Dendritic cell treated with granulocyte-macrophage colony-stimulating factor and Interleukin-4, amounts not matched to agents 40 ng/mL and 50 ng/mL, for 4 days (primary cell): ENCODE data around the gene DDX31.
"Not testable (repeated sequence)": the region's sequence is repeated elsewhere in the genome, so short reads cannot be mapped to it uniquely, and the experiment has no call there.

Source experiments
- H3K27ac Mint-ChIP-seq: one replicate; pipeline ENCODE4 v1.8.0; 2022; ENCODE audit warnings: mild to moderate bottlenecking, mixed read lengths
- H3K27me3 Mint-ChIP-seq: one replicate; pipeline ENCODE4 v1.8.0; 2022; ENCODE audit warnings: mild to moderate bottlenecking, mixed read lengths
- H3K36me3 Mint-ChIP-seq: one replicate; pipeline ENCODE4 v1.8.0; 2022; ENCODE audit warnings: low read depth, mixed read lengths
- H3K4me1 Mint-ChIP-seq: one replicate; pipeline ENCODE4 v1.8.0; 2022; ENCODE audit warnings: low read depth, mixed read lengths
- H3K4me3 Mint-ChIP-seq: one replicate; pipeline ENCODE4 v1.8.0; 2022; ENCODE audit warnings: mild to moderate bottlenecking, moderate library complexity, mixed read lengths
- H3K9me3 Mint-ChIP-seq: one replicate; pipeline ENCODE4 v1.8.0; 2022; ENCODE audit warnings: mixed read lengths
- intact Hi-C: fragments of 100-400 bp; cut with micrococcal nuclease; formaldehyde crosslinking; loops from one replicate; pipeline ENCODE4 v1.15.0; 2022

DDX31 gene

GRCh38 chr9:132583584-132584304 lies 86.0 kb downstream of the DDX31 start:
- no peak overlapping the region for H3K4me3 Mint-ChIP-seq

GRCh38 chr9:132582786-132583583 lies 86.8 kb downstream of the DDX31 start:
- peaks cover 97% of the 10 kb centered on the region for H3K27me3 Mint-ChIP-seq
- H3K36me3 Mint-ChIP-seq = no peaks in the 10 kb centered on the region
- H3K27ac Mint-ChIP-seq = no peak overlapping the region

More at GRCh38 chr9:132583584-132584304, 86.0 kb downstream of the DDX31 start:
- Mint-ChIP-seq H3K27ac (no peak overlapping the region), H3K9me3 (no peaks in the 10 kb centered on the region), H3K4me1 (peaks cover 11% of the 10 kb centered on the region), H3K27me3 (peaks cover 98% of the 10 kb centered on the region), H3K36me3 (no peaks in the 10 kb centered on the region)
- intact Hi-C loops = no loop called here

GRCh38 chr9:132582276-132582785 lies 87.5 kb downstream of the DDX31 start, which contains the start of gene BARHL1:
BARHL1 (plus strand) TSS chr9:132582606; CDS start chr9:132582798, 192 bp downstream.
- Mint-ChIP-seq H3K36me3 (no peaks in the 10 kb centered on the region), H3K27ac (no peak within 1 kb of the TSS), H3K4me1 (peaks cover 11% of the 10 kb centered on the region), H3K9me3 (no peaks in the 10 kb centered on the region), H3K27me3 (peaks cover 97% of the 10 kb centered on the region), H3K4me3 (peak within 1 kb of the TSS; percentile 66)
- intact Hi-C loops = no loop called here

More at GRCh38 chr9:132582786-132583583, 86.8 kb downstream of the DDX31 start:
- no peak overlapping the region for H3K4me3 Mint-ChIP-seq
- no peaks in the 10 kb centered on the region for H3K9me3 Mint-ChIP-seq
- H3K4me1 Mint-ChIP-seq = peaks cover 11% of the 10 kb centered on the region
- intact Hi-C loops = no loop called here

- intact Hi-C loops = no loop called here
- Mint-ChIP-seq H3K4me1 (peaks cover 11% of the 10 kb centered on the region), H3K27ac (no peak overlapping the region), H3K9me3 (no peaks in the 10 kb centered on the region), H3K4me3 (no peak overlapping the region), H3K27me3 (peaks cover 93% of the 10 kb centered on the region), H3K36me3 (no peaks in the 10 kb centered on the region)
Measured at GRCh38 chr9:132579427-132579798, 90.4 kb downstream of the DDX31 start.

GRCh38 chr9:132578367-132578932 lies 91.3 kb downstream of the DDX31 start:
- H3K36me3 Mint-ChIP-seq = no peaks in the 10 kb centered on the region
- no peak overlapping the region for H3K27ac Mint-ChIP-seq
- H3K9me3 Mint-ChIP-seq = no peaks in the 10 kb centered on the region
- H3K4me3 Mint-ChIP-seq = no peak overlapping the region
- H3K27me3 Mint-ChIP-seq = peaks cover 88% of the 10 kb centered on the region
- H3K4me1 Mint-ChIP-seq = peaks cover 11% of the 10 kb centered on the region
- intact Hi-C loops = no loop called here

- Mint-ChIP-seq H3K4me1 (peaks cover 11% of the 10 kb centered on the region), H3K9me3 (no peaks in the 10 kb centered on the region), H3K27me3 (peaks cover 87% of the 10 kb centered on the region), H3K4me3 (no peak overlapping the region), H3K36me3 (no peaks in the 10 kb centered on the region), H3K27ac (no peak overlapping the region)
- intact Hi-C loops = no loop called here
Measured at GRCh38 chr9:132577119-132577518, 92.7 kb downstream of the DDX31 start.

GRCh38 chr9:132575811-132576210 lies 94.0 kb downstream of the DDX31 start:
- Mint-ChIP-seq H3K4me1 (no peaks in the 10 kb centered on the region), H3K4me3 (no peak overlapping the region), H3K9me3 (no peaks in the 10 kb centered on the region), H3K27ac (no peak overlapping the region), H3K27me3 (peaks cover 78% of the 10 kb centered on the region), H3K36me3 (no peaks in the 10 kb centered on the region)
- intact Hi-C loops = no loop called here

GRCh38 chr9:132575005-132575609 lies 94.7 kb downstream of the DDX31 start:
- Mint-ChIP-seq H3K9me3 (no peaks in the 10 kb centered on the region), H3K4me3 (no peak overlapping the region), H3K27me3 (peaks cover 73% of the 10 kb centered on the region), H3K27ac (no peak overlapping the region), H3K4me1 (no peaks in the 10 kb centered on the region), H3K36me3 (no peaks in the 10 kb centered on the region)
- intact Hi-C loops = no loop called here

GRCh38 chr9:132572921-132573320 lies 96.9 kb downstream of the DDX31 start:
- Mint-ChIP-seq H3K27ac (no peak overlapping the region), H3K36me3 (no peaks in the 10 kb centered on the region), H3K27me3 (peaks cover 54% of the 10 kb centered on the region), H3K4me3 (no peak overlapping the region), H3K9me3 (no peaks in the 10 kb centered on the region), H3K4me1 (no peaks in the 10 kb centered on the region)
- intact Hi-C loops = no loop called here

GRCh38 chr9:132571806-132572600 lies 97.8 kb downstream of the DDX31 start:
- Mint-ChIP-seq H3K4me3 (no peak overlapping the region), H3K27ac (no peak overlapping the region), H3K27me3 (peaks cover 44% of the 10 kb centered on the region), H3K9me3 (no peaks in the 10 kb centered on the region), H3K4me1 (no peaks in the 10 kb centered on the region), H3K36me3 (no peaks in the 10 kb centered on the region)
- intact Hi-C loops = no loop called here

- H3K9me3 Mint-ChIP-seq, H3K4me3 Mint-ChIP-seq, H3K4me1 Mint-ChIP-seq, H3K36me3 Mint-ChIP-seq, H3K27ac Mint-ChIP-seq, intact Hi-C loops: not testable (repeated sequence)
- peaks cover 23% of the 10 kb centered on the region for H3K27me3 Mint-ChIP-seq
Measured at GRCh38 chr9:132568787-132569186, 101.0 kb downstream of the DDX31 start.

- intact Hi-C loops = no loop called here
- H3K27me3 Mint-ChIP-seq = peaks cover 28% of the 10 kb centered on the region
- no peak overlapping the region for H3K4me3 Mint-ChIP-seq
- no peak overlapping the region for H3K27ac Mint-ChIP-seq
- no peaks in the 10 kb centered on the region for H3K9me3 Mint-ChIP-seq
- no peaks in the 10 kb centered on the region for H3K36me3 Mint-ChIP-seq
- no peaks in the 10 kb centered on the region for H3K4me1 Mint-ChIP-seq
Measured at GRCh38 chr9:132564526-132564925, 105.3 kb downstream of the DDX31 start.

- Mint-ChIP-seq H3K4me1 (no peaks in the 10 kb centered on the region), H3K4me3 (no peak overlapping the region), H3K36me3 (no peaks in the 10 kb centered on the region), H3K9me3 (no peaks in the 10 kb centered on the region), H3K27me3 (peaks cover 35% of the 10 kb centered on the region), H3K27ac (no peak overlapping the region)
- intact Hi-C loops = no loop called here
Measured at GRCh38 chr9:132562306-132562573, 107.5 kb downstream of the DDX31 start.
